ENCODE results near the gene F12. TPM values are rescaled to one million over a fixed set of nuclear protein-coding genes. Genes with fewer than 3 reads are reported as not detected.

Gene F12
- total and polyA plus RNA-seq, 2 of the 8 experiments (the other 6 are each of a cell fraction or from before 2014, with no cell fraction given), result 6.5 to 7.8 TPM

DNA sequence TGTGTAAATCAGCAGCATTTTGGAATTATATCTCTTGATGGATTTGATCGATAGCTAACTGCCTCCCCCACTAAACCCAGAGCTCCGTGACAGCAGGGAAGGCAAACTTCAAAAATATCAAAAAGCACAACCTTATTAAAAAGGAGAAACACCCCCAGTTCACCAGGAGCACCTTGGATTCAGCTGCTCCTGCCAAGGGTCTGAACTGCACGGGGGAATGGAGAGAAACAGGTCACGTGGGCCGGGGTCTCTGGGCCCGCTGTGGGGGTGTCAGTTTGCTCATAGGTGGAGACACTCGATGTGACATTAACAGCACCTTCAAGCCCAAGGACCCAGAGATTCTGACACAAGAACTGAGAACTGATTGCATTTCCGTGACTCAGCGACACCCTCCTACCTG, 26.2 kb downstream of the F12 start:
- H3K36me3 ChIP-seq (ENCODE audit: control insufficient read depth in 2 of 4, insufficient read depth in 4 of 4, low read length in 3 of 4), result no peaks in the 10 kb centered on the region
- no peak overlapping the region for H3K4ac ChIP-seq (replicated peaks; ENCODE audit: insufficient read length, low read depth, low read length)
- no peak overlapping the region for H3K56ac ChIP-seq (replicated peaks; ENCODE audit: insufficient read length, low read depth, low read length)
- H4K8ac ChIP-seq (ENCODE audit: extremely low read depth, insufficient read depth, low read length), result no peak overlapping the region; the same call in 1 of the 2 replicates
- H2AFZ ChIP-seq (ENCODE audit: low read length), result no peak overlapping the region
- no peak overlapping the region for H4K91ac ChIP-seq (replicated peaks; ENCODE audit: insufficient read length, low read length)
- H3K4me1 ChIP-seq (replicated peaks in 1 of 4; ENCODE audit: control insufficient read depth in 3 of 4, insufficient read depth in 4 of 4, low read length in 3 of 4), result peaks cover 0 to 7% (median 2%) of the 10 kb centered on the region in 4 experiments; a peak in 3 of 7 replicates
- no peaks in the 10 kb centered on the region for H3K9me3 ChIP-seq (ENCODE audit: insufficient read depth in 2 of 2, low read depth in 1 of 2, low read length in 1 of 2)
- H2BK12ac ChIP-seq (ENCODE audit: low read depth, low read length), result no peak overlapping the region
- H3K4me3 ChIP-seq (ENCODE audit: extremely low read depth in 1 of 4, insufficient read depth in 2 of 4, low read depth in 3 of 4, low read length in 4 of 4), result no peak overlapping the region
- H3K79me2 ChIP-seq (ENCODE audit: control insufficient read depth in 1 of 2, insufficient read depth in 2 of 2, low read length in 2 of 2), result no peaks in the 10 kb centered on the region
- H2BK20ac ChIP-seq (ENCODE audit: low read length), result no peak overlapping the region
- H2BK5ac ChIP-seq (ENCODE audit: low read depth, low read length), result no peak overlapping the region
- peaks cover 0 to 2% (median under 1%) of the 10 kb centered on the region in 4 experiments; a peak in 3 of 7 replicates for H3K27me3 ChIP-seq (replicated peaks in 1 of 4; ENCODE audit: control insufficient read depth in 3 of 4, extremely low read depth in 1 of 4, insufficient read depth in 3 of 4, low read length in 3 of 4)
- WGBS, 2 experiments (ENCODE audit: extremely low coverage in 1 of 2, insufficient coverage in 1 of 2, insufficient read length in 1 of 2, insufficient replicate concordance in 2 of 2, low coverage in 1 of 2, low lambda C conversion rate in 2 of 2, missing lambda C conversion rate in 1 of 2), result 91% methylated on average over 9 of the region's 9 CpGs; no CpG with 5 or more reads in 1 of the 2 experiments
- TF ChIP-seq GABPA (IDR thresholded peaks at IDR 0.05; ENCODE audit: borderline replicate concordance, insufficient read depth, low read length) (no peak), SP2 (IDR thresholded peaks at IDR 0.05; ENCODE audit: low read length) (no peak), FOSL1 (IDR thresholded peaks at IDR 0.05; ENCODE audit: insufficient read depth, low read depth, low read length) (no peak), JUND (IDR thresholded peaks at IDR 0.05; ENCODE audit: low read length) (no peak), HDAC2 (IDR thresholded peaks at IDR 0.05; ENCODE audit: borderline replicate concordance in 1 of 2, low read depth in 2 of 2, low read length in 2 of 2) (no peak), TAF1 (IDR thresholded peaks at IDR 0.05; ENCODE audit: low read depth, low read length) (no peak), CHD1 (IDR thresholded peaks at IDR 0.05; ENCODE audit: low read depth, low read length) (no peak), POU5F1 (IDR thresholded peaks at IDR 0.05; ENCODE audit: low read depth, low read length) (no peak)
- H3K27ac ChIP-seq (ENCODE audit: low read depth, low read length), result no peak overlapping the region
- no peak overlapping the region; a peak in 1 of 7 replicates for H3K9ac ChIP-seq (replicated peaks in 1 of 4; ENCODE audit: extremely low read depth in 1 of 4, low read depth in 3 of 4, low read length in 3 of 4)
- H3K14ac ChIP-seq (ENCODE audit: insufficient read length), result no peak overlapping the region
- DNase-seq (ENCODE audit: low read depth in 1 of 2, low spot score in 2 of 2) (no peak), FAIRE-seq (no peak)
- H4K5ac ChIP-seq (ENCODE audit: insufficient read length, low read depth, low read length), result no peak overlapping the region
- no peak overlapping the region for H2AK5ac ChIP-seq (ENCODE audit: low read depth, low read length)
- no peak overlapping the region for H3K4me2 ChIP-seq (ENCODE audit: insufficient read depth in 1 of 2, low read depth in 2 of 2, low read length in 2 of 2)
- H2BK15ac ChIP-seq (ENCODE audit: low read length), result no peak overlapping the region
- no peak overlapping the region for H2BK120ac ChIP-seq (replicated peaks; ENCODE audit: low read depth, low read length)
- H3K23me2 ChIP-seq (ENCODE audit: low read depth, low read length), result no peaks in the 10 kb centered on the region
- CTCF ChIA-PET (ENCODE audit: partially characterized antibody), result interaction anchor here (0.6 to 18.7 kb wide), 18 partner anchors 8 to 97 kb away, joined by 3 to 430 read pairs (median 4); partner anchors contain the start of gene PRR7
- H3K23ac ChIP-seq (ENCODE audit: insufficient read length), result no peak overlapping the region
- H3K18ac ChIP-seq (ENCODE audit: extremely low read depth, low read length), result no peak overlapping the region
- POLR2A ChIA-PET (ENCODE audit: partially characterized antibody), result interaction anchor here (0.9 to 6.0 kb wide), 13 partner anchors 10 to 80 kb away, joined by 3 to 49 read pairs (median 4); partner anchors contain the start of genes GRK6, LMAN2 and PRR7
- H4K20me1 ChIP-seq (replicated peaks in 1 of 2; ENCODE audit: control insufficient read depth in 1 of 2, insufficient read depth in 2 of 2, low read length in 2 of 2), result no peaks in the 10 kb centered on the region
- no peaks in the 10 kb centered on the region for H3K79me1 ChIP-seq (ENCODE audit: low read depth, low read length)
